Smooth muscle cell (in vitro differentiated cells): ENCODE data around the gene ARHGDIB. TPM values are rescaled to one million over a fixed set of nuclear protein-coding genes. Genes with fewer than 3 reads are reported as not detected.

Experiments
- DNase-seq: peaks from one replicate; lab custom pipeline; 2025; ENCODE audit not compliant: unreplicated experiment; lab: John Stamatoyannopoulos, UW
- H2AFZ ChIP-seq: fragments of 200-600 bp; sonication (generic); 2 replicates; pipeline ENCODE4 v1.6.0; 2016; ENCODE audit warnings: antibody characterized with exemption, low read depth, mild to moderate bottlenecking
- H3F3A ChIP-seq: fragments of 200-600 bp; sonication (generic); 2 replicates; pipeline ENCODE4 v1.6.0; 2017; ENCODE audit warnings: antibody characterized with exemption, low read depth
- H3K27ac ChIP-seq: fragments of 200-600 bp; sonication (generic); 2 replicates; pipeline ENCODE4 v1.5.1; 2016; ENCODE audit warnings: low read depth, mild to moderate bottlenecking
- H3K27me3 ChIP-seq: fragments of 200-600 bp; sonication (generic); 2 replicates; pipeline ENCODE4 v1.6.1; 2016; ENCODE audit warnings: low read depth, mild to moderate bottlenecking
- H3K36me3 ChIP-seq: fragments of 200-600 bp; sonication (generic); 2 replicates; pipeline ENCODE4 v1.5.1; 2016; ENCODE audit warnings: low read depth
- H3K4me1 ChIP-seq: fragments of 200-600 bp; sonication (generic); 2 replicates; pipeline ENCODE4 v1.5.1; 2016; ENCODE audit warnings: low read depth
- H3K4me2 ChIP-seq: fragments of 200-600 bp; sonication (generic); 2 replicates; pipeline ENCODE4 v1.6.0; 2016; ENCODE audit warnings: mild to moderate bottlenecking
- H3K4me3 ChIP-seq: fragments of 200-600 bp; sonication (generic); 2 replicates; pipeline ENCODE4 v1.5.1; 2016; ENCODE audit warnings: mild to moderate bottlenecking
- H3K79me2 ChIP-seq: fragments of 200-600 bp; sonication (generic); 2 replicates; pipeline ENCODE4 v1.6.0; 2016; ENCODE audit warnings: low read depth, mild to moderate bottlenecking
- H3K9ac ChIP-seq: fragments of 200-600 bp; sonication (generic); 2 replicates; pipeline ENCODE4 v1.6.0; 2016; ENCODE audit warnings: low read depth
- H3K9me3 ChIP-seq: fragments of 200-600 bp; sonication (generic); replicated peaks from 2 replicates; pipeline ENCODE4 v1.5.1; 2016; ENCODE audit warnings: low read depth
- H4K20me1 ChIP-seq: fragments of 200-600 bp; sonication (generic); 2 replicates; pipeline ENCODE4 v1.6.0; 2016; ENCODE audit warnings: low read depth
- CTCF ChIP-seq: fragments of 200-600 bp; sonication (generic); IDR thresholded peaks from 2 replicates; pipeline ENCODE4 v1.5.1; 2017; ENCODE audit warnings: borderline replicate concordance, mild to moderate bottlenecking, antibody characterized with exemption; ENCODE audit not compliant: insufficient read depth, poor library complexity, severe bottlenecking
- WGBS: methylation state at CpG from one replicate; pipeline ENCODE4 v1.1.7; 2016; ENCODE audit warnings: low lambda C conversion rate; 5-methylcytosine and 5-hydroxymethylcytosine counted together
- polyA plus RNA-seq: library from polyadenylated mRNA; unstranded; fragments of >200 nt; fragmentation: Nextera tagmentation; extraction: Ambion mirVana; gene quantifications from 2 replicates; pipeline ENCODE4 v1.2.1, GENCODE V29; 2016
- total RNA-seq: library from RNA; depleted of rRNA; stranded (reverse); fragments of >200 nt; gene quantifications from 2 replicates; pipeline ENCODE4 v1.2.3, GENCODE V29; 2014

ARHGDIB gene
- total and polyA plus RNA-seq, 2 experiments from 2014 or later, result 35.8 to 36.4 TPM

DNA sequence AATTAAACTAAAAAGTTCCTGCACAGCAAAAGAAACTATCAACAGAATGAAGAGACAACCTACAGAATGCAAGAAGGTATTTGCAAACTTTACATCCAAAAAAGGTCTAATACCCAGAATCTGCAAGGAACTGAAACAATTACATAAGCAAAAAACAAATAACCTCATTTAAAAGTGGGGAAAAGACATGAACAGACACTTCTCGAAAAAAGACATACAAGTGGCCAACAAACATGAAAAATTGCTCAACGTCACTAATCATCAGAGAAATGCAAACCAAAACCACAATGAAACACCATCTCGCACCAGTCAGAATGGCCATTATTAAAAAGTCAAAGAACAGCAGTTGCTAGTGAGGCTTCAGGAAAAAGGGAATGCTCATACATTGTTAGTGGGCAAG is 26.6 kb upstream of the ARHGDIB start:
- 59% methylated on average over 3 of the region's 3 CpGs for WGBS
- H3F3A ChIP-seq, result no peaks in the 10 kb centered on the region
- no peak for TF ChIP-seq CTCF
- H3K9ac ChIP-seq, result no peak overlapping the region
- H3K79me2 ChIP-seq, result no peaks in the 10 kb centered on the region
- no peaks in the 10 kb centered on the region for H3K27me3 ChIP-seq
- no peaks in the 10 kb centered on the region for H3K4me1 ChIP-seq
- no peak overlapping the region for H3K27ac ChIP-seq
- H3K4me2 ChIP-seq, result no peak overlapping the region
- no peaks in the 10 kb centered on the region for H3K9me3 ChIP-seq
- no peak overlapping the region for H2AFZ ChIP-seq
- H4K20me1 ChIP-seq, result no peaks in the 10 kb centered on the region
- DNase-seq, result no peak
- no peak overlapping the region for H3K4me3 ChIP-seq
- H3K36me3 ChIP-seq, result no peaks in the 10 kb centered on the region

- no peaks in the 10 kb centered on the region for H4K20me1 ChIP-seq
- no peak overlapping the region for H3K4me3 ChIP-seq
- no peaks in the 10 kb centered on the region for H3K27me3 ChIP-seq
- H3K9ac ChIP-seq, result no peak overlapping the region
- DNase-seq, result no peak
- H3K27ac ChIP-seq, result no peak overlapping the region
- no peaks in the 10 kb centered on the region for H3K36me3 ChIP-seq
- no peaks in the 10 kb centered on the region for H3F3A ChIP-seq
- no peak for TF ChIP-seq CTCF
- no peak overlapping the region for H2AFZ ChIP-seq
- no peaks in the 10 kb centered on the region for H3K9me3 ChIP-seq
- H3K4me2 ChIP-seq, result no peak overlapping the region
- no peaks in the 10 kb centered on the region for H3K4me1 ChIP-seq
- H3K79me2 ChIP-seq, result no peaks in the 10 kb centered on the region
- WGBS, result 89% methylated on average over 4 of the region's 4 CpGs
Observed at GRCh38 chr12:14986449-14986848, 25.0 kb upstream of the ARHGDIB start.

DNA sequence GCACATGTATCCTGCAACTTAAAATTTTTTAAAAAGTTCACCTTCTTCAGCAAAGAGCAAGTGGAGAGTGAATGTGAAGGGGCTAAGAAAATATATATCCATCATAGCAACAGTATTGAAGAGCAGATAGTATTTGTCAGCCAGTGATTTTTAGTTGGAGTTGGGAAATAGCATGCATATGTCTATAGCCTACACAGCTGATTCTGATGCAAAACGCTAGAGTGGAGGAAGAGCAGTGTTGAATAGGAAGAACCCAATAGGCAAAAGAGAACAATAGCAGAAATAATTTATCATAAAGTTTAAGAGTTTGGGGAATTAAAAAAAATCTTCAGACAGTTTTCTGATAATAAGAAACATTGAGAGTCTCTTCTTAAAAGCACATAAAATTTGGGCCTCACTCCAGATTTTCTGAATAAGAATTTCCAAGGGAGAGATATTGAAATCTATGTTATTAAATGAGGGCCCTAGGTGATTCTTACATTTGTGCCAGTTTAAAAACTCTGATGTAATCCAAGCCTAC is 23.4 kb upstream of the ARHGDIB start:
- Histone ChIP-seq H3K4me1 (no peaks in the 10 kb centered on the region), H3K27ac (no peak overlapping the region), H3F3A (no peaks in the 10 kb centered on the region), H3K4me2 (no peak overlapping the region), H3K36me3 (no peaks in the 10 kb centered on the region), H3K9me3 (no peaks in the 10 kb centered on the region), H3K79me2 (no peaks in the 10 kb centered on the region), H2AFZ (no peak overlapping the region), H4K20me1 (no peaks in the 10 kb centered on the region), H3K4me3 (no peak overlapping the region), H3K27me3 (no peaks in the 10 kb centered on the region), H3K9ac (no peak overlapping the region)
- no peak for TF ChIP-seq CTCF
- DNase-seq, result no peak
- WGBS, result 84% methylated on average over 1 of the region's 1 CpG

DNA sequence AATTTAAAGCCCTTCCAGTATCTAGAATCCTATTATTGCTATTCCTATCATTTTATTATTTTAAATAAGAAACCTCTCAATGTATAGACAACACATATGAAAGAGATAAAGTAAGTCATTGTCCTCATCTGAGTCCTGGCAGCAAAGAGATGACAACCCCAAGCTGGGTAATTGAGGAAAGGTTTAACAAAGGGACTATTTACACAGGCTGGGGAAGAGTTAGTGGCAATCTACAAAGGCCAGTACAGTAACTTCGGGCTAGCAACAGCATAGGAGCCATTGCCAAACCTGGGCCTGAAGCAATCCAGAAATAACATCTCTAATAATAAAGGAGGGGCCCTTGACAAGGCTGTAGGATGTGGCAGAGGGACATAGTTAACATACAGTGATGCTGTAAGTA is 22.6 kb upstream of the ARHGDIB start:
- WGBS, result 86% methylated on average over 1 of the region's 1 CpG
- no peaks in the 10 kb centered on the region for H3K9me3 ChIP-seq
- H3K27me3 ChIP-seq, result no peaks in the 10 kb centered on the region
- H3K36me3 ChIP-seq, result no peaks in the 10 kb centered on the region
- no peak overlapping the region for H3K9ac ChIP-seq
- H3F3A ChIP-seq, result no peaks in the 10 kb centered on the region
- no peak overlapping the region for H3K27ac ChIP-seq
- H3K4me2 ChIP-seq, result no peak overlapping the region
- no peak for DNase-seq
- no peaks in the 10 kb centered on the region for H3K79me2 ChIP-seq
- H2AFZ ChIP-seq, result no peak overlapping the region
- no peak for TF ChIP-seq CTCF
- no peak overlapping the region for H3K4me3 ChIP-seq
- no peaks in the 10 kb centered on the region for H3K4me1 ChIP-seq
- no peaks in the 10 kb centered on the region for H4K20me1 ChIP-seq
